OCI-LY7 (cell line): ENCODE results near the gene CDRT4. TPM values are rescaled to one million over a fixed set of nuclear protein-coding genes. Genes with fewer than 3 reads are reported as not detected.
"Not testable (repeated sequence)": the region's sequence is repeated elsewhere in the genome, so short reads cannot be mapped to it uniquely, and the experiment has no call there.

ENCODE experiments used
- BruUV-seq: library from RNA; stranded (reverse); fragments of 400-500 nt; replicated peaks from 2 replicates; lab custom pipeline; 2021; lab: Mats Ljungman, UMichigan
- CTCF ChIA-PET: fragments of 300-600 bp; sonication (Branson Sonifier 250); formaldehyde crosslinking; loops from one replicate; lab custom pipeline; 2022; ENCODE audit warnings: antibody characterized with exemption; ENCODE audit not compliant: unreplicated experiment; lab: Charles Lee
- POLR2A ChIA-PET: fragments of 300-600 bp; sonication (Branson Sonifier 250); formaldehyde crosslinking; loops from one replicate; lab custom pipeline; 2022; ENCODE audit warnings: antibody characterized with exemption; lab: Charles Lee
- DNase-seq: peaks from one replicate; pipeline ENCODE4 v3.0.0-alpha.2; 2015; ENCODE audit warnings: low spot score
- H2AFZ ChIP-seq: fragments of 200-600 bp; sonication (generic), shearing (Covaris generic); 2 replicates; pipeline ENCODE4 v1.6.1; 2014; ENCODE audit warnings: mild to moderate bottlenecking, antibody characterized with exemption, low read length, moderate library complexity
- H3K27ac ChIP-seq: fragments of 200-600 bp; sonication (generic); 2 replicates; pipeline ENCODE4 v1.5.1; 2014; ENCODE audit warnings: mixed run types, low read depth, mild to moderate bottlenecking, moderate library complexity, low read length, inconsistent platforms; ENCODE audit not compliant: poor library complexity, severe bottlenecking
- H3K36me3 ChIP-seq: fragments of 200-600 bp; sonication (generic); 2 replicates; pipeline ENCODE4 v1.6.1; 2014; ENCODE audit warnings: mild to moderate bottlenecking, antibody characterized with exemption, low read length, moderate library complexity, mixed read lengths; ENCODE audit not compliant: insufficient read depth
- H3K4me1 ChIP-seq: fragments of 200-600 bp; sonication (generic); 2 replicates; pipeline ENCODE4 v1.5.1; 2014; ENCODE audit warnings: mild to moderate bottlenecking, low read length; ENCODE audit not compliant: insufficient read depth, poor library complexity, severe bottlenecking
- H3K4me2 ChIP-seq: fragments of 200-600 bp; sonication (generic); 2 replicates; pipeline ENCODE4 v1.6.1; 2014; ENCODE audit warnings: mild to moderate bottlenecking, low read length
- H3K4me3 ChIP-seq: fragments of 200-600 bp; sonication (generic); 2 replicates; pipeline ENCODE4 v1.5.1; 2014; ENCODE audit warnings: mild to moderate bottlenecking, low read depth, low read length; ENCODE audit not compliant: poor library complexity, severe bottlenecking
- H3K79me2 ChIP-seq: fragments of 200-600 bp; sonication (generic); 2 replicates; pipeline ENCODE4 v1.6.1; 2016; ENCODE audit warnings: low read depth, mild to moderate bottlenecking, low read length, moderate library complexity, mixed read lengths; ENCODE audit not compliant: insufficient read depth
- H3K9me2 ChIP-seq: fragments of 200-600 bp; sonication (generic); 2 replicates; pipeline ENCODE4 v1.6.1; 2016; ENCODE audit warnings: mild to moderate bottlenecking, low read length, mixed read lengths; ENCODE audit not compliant: insufficient read depth
- H3K9me3 ChIP-seq: fragments of 200-600 bp; sonication (generic); 2 replicates; pipeline ENCODE4 v1.6.1; 2014; ENCODE audit warnings: mild to moderate bottlenecking, mixed run types, low read length, mixed read lengths
- H4K20me1 ChIP-seq: fragments of 200-600 bp; sonication (generic); 2 replicates; pipeline ENCODE4 v1.6.1; 2014; ENCODE audit warnings: mild to moderate bottlenecking, antibody characterized with exemption, low read length, moderate library complexity, mixed read lengths; ENCODE audit not compliant: insufficient read depth
- EZH2phosphoT487 ChIP-seq: fragments of 200-600 bp; sonication (generic); IDR thresholded peaks from 2 replicates; pipeline ENCODE4 v1.6.1; 2018; ENCODE audit warnings: low read depth, borderline replicate concordance, mild to moderate bottlenecking, mixed run types, antibody characterized with exemption, low read length, moderate library complexity, mixed read lengths
- intact Hi-C: fragments of 100-400 bp; cut with micrococcal nuclease; formaldehyde crosslinking; loops from one replicate; pipeline ENCODE4 v1.10.0; 2022; ENCODE audit not compliant: unreplicated experiment
- total RNA-seq, 2 experiments: library from RNA; depleted of rRNA in 1 of 2; stranded (reverse); fragments of >200 nt in 1 of 2; shearing (Covaris generic) in 1 of 2; gene quantifications; 2 replicates each; pipeline ENCODE4 v1.2.3, GENCODE V29; 2014 to 2022
- TF ChIP-seq, protein P1 (sequence below): fragments of 200-600 bp; sonication (generic); conservative IDR thresholded peaks from 2 replicates; pipeline ENCODE4 v1.5.1; 2014; ENCODE audit warnings: mild to moderate bottlenecking, antibody characterized with exemption, low read length, moderate library complexity, mixed read lengths

The CDRT4 gene
- total RNA-seq, 2 experiments from 2014 or later, result 1.7 to 6.2 TPM

- no peak overlapping the region for H3K4me3 ChIP-seq
- peaks cover under 1% of the 10 kb centered on the region for H3K4me1 ChIP-seq
- BruUV-seq, result no TSS peak
- ChIA-PET CTCF (no interaction called here), POLR2A (no interaction called here)
- H4K20me1 ChIP-seq, result no peaks in the 10 kb centered on the region
- no peaks in the 10 kb centered on the region for H3K36me3 ChIP-seq
- no peaks in the 10 kb centered on the region for H3K9me3 ChIP-seq
- no peak overlapping the region for H3K4me2 ChIP-seq
- H3K27ac ChIP-seq, result no peak overlapping the region
- intact Hi-C loops, result no loop called here
- TF ChIP-seq, protein P1, sequence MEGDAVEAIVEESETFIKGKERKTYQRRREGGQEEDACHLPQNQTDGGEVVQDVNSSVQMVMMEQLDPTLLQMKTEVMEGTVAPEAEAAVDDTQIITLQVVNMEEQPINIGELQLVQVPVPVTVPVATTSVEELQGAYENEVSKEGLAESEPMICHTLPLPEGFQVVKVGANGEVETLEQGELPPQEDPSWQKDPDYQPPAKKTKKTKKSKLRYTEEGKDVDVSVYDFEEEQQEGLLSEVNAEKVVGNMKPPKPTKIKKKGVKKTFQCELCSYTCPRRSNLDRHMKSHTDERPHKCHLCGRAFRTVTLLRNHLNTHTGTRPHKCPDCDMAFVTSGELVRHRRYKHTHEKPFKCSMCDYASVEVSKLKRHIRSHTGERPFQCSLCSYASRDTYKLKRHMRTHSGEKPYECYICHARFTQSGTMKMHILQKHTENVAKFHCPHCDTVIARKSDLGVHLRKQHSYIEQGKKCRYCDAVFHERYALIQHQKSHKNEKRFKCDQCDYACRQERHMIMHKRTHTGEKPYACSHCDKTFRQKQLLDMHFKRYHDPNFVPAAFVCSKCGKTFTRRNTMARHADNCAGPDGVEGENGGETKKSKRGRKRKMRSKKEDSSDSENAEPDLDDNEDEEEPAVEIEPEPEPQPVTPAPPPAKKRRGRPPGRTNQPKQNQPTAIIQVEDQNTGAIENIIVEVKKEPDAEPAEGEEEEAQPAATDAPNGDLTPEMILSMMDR, result no peak
- TF ChIP-seq EZH2phosphoT487, result no peak
- no peak overlapping the region for H2AFZ ChIP-seq
- no peak for DNase-seq
- no peaks in the 10 kb centered on the region for H3K9me2 ChIP-seq
- no peaks in the 10 kb centered on the region for H3K79me2 ChIP-seq
Measured at GRCh38 chr17:15508466-15508865, 41.0 kb upstream of the CDRT4 start.

DNA sequence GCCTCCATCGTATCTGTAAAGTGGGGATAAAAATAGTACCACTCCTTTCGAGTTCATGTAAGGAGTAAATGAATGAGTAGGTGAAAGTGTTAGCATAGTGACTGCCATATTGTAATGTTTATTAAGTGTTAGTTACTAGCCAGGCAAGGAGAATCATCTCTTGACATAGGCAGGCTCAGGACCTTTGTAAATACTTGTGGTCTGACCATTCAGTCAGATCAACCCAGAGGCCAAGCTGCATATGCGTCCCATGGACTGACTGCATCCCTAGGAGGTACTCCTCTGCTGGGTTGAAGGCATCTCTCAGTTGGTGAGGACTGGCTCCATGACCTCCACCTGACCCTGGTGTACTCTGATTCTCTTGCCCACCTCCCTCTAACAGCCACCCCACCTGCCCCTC is 40.5 kb upstream of the CDRT4 start:
- Histone ChIP-seq H3K4me1 (peaks cover 6% of the 10 kb centered on the region), H3K27ac (no peak overlapping the region), H3K79me2 (no peaks in the 10 kb centered on the region), H3K36me3 (no peaks in the 10 kb centered on the region), H4K20me1 (no peaks in the 10 kb centered on the region), H3K9me3 (no peaks in the 10 kb centered on the region), H3K4me3 (no peak overlapping the region), H3K4me2 (no peak overlapping the region), H2AFZ (no peak overlapping the region), H3K9me2 (no peaks in the 10 kb centered on the region)
- no TSS peak for BruUV-seq
- CTCF ChIA-PET, result no interaction called here
- intact Hi-C loops, result no loop called here
- TF ChIP-seq, protein P1, result no peak
- no peak for TF ChIP-seq EZH2phosphoT487
- POLR2A ChIA-PET, result no interaction called here
- DNase-seq, result no peak

- intact Hi-C loops, result no loop called here
- H3K79me2 ChIP-seq, result no peaks in the 10 kb centered on the region
- no peaks in the 10 kb centered on the region for H4K20me1 ChIP-seq
- no peaks in the 10 kb centered on the region for H3K9me3 ChIP-seq
- no peak overlapping the region for H3K4me3 ChIP-seq
- BruUV-seq, result no TSS peak
- H3K27ac ChIP-seq, result no peak overlapping the region
- no peak overlapping the region for H3K4me2 ChIP-seq
- TF ChIP-seq EZH2phosphoT487, result no peak
- TF ChIP-seq, protein P1, result no peak
- H2AFZ ChIP-seq, result no peak overlapping the region
- ChIA-PET POLR2A (no interaction called here), CTCF (no interaction called here)
- no peak for DNase-seq
- no peaks in the 10 kb centered on the region for H3K9me2 ChIP-seq
- H3K4me1 ChIP-seq, result peaks cover 10% of the 10 kb centered on the region
- no peaks in the 10 kb centered on the region for H3K36me3 ChIP-seq
Measured at GRCh38 chr17:15507001-15507400, 39.6 kb upstream of the CDRT4 start.

- H3K27ac ChIP-seq, H4K20me1 ChIP-seq, H3K79me2 ChIP-seq, CTCF ChIA-PET, intact Hi-C loops, BruUV-seq, H3K36me3 ChIP-seq, DNase-seq, H2AFZ ChIP-seq, H3K4me3 ChIP-seq, H3K9me3 ChIP-seq, H3K4me2 ChIP-seq, H3K9me2 ChIP-seq, POLR2A ChIA-PET: not testable (repeated sequence)
- H3K4me1 ChIP-seq, result peaks cover 10% of the 10 kb centered on the region
Measured at GRCh38 chr17:15505708-15506107, 38.3 kb upstream of the CDRT4 start.
